CD4-positive, alpha-beta T cell treated with Interleukin-6 at 100 ng/mL for 8 hours (primary cell): ENCODE data around the gene SEC31B.

Experiments used
- DNase-seq: peaks from one replicate; pipeline ENCODE4 v3.0.0-alpha.2; 2020; ENCODE audit warnings: mixed read lengths, low spot score

The SEC31B gene

DNA sequence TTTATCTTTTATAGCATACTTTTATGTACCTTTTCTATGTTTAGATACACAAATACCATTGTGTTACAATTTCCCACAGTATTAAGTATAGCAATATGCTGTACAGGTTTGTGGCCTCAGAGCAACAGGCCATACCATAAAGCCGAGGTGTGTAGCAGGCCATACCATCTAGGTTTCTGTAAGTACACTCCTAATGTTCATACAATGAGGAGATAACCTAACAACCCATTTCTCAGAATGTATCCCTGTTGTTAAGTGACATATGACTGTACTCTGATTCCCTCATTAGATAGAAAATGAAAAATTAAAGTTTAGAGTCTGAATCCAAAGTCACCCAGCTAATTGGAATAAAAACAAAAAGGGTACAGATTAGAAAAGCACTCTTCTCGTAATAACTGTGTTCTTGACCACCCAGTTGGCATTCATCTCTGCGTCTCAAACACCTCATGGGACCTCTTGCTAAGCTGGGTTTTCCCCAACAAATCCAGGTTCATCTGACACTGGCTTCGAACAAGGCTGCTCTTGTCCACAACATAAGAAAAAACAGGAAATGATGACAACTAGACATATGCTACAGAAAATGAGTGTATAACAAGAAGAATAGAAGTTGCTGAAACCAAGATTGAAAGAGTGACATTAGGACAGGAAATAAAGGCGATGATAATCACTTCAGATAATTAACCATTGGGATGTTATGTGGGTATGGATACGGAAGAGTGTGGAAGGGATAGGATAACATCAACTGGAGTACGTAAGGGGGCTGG is 8.6 kb upstream of the SEC31B start:
- peak; percentile 8 for DNase-seq

- DNase-seq = no peak
These were observed 5.0 kb upstream of the SEC31B start for GRCh38 chr10:100524638-100525037.

GRCh38 chr10:100524206-100524605 is 4.5 kb upstream of the SEC31B start:
- DNase-seq = no peak

DNA sequence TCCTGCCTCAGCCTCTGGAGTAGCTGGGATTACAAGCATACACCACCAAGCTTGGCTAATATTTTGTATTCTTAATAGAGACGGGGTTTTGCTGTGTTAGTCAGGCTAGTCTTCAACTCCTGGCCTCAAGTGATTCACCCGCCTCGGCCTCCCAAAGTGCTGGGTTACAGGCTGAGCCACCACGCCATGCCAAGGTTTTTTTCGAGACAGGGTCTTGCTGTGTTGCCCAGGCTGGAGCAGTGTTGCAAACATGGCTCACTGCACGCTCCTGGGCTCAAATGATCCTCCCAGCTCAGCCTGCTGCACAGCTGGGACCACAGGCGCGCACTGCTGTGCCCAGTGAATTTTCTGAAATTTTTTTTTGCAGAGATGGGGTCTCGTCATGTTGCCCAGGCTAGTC is 3.3 kb upstream of the SEC31B start:
- no peak for DNase-seq

DNA sequence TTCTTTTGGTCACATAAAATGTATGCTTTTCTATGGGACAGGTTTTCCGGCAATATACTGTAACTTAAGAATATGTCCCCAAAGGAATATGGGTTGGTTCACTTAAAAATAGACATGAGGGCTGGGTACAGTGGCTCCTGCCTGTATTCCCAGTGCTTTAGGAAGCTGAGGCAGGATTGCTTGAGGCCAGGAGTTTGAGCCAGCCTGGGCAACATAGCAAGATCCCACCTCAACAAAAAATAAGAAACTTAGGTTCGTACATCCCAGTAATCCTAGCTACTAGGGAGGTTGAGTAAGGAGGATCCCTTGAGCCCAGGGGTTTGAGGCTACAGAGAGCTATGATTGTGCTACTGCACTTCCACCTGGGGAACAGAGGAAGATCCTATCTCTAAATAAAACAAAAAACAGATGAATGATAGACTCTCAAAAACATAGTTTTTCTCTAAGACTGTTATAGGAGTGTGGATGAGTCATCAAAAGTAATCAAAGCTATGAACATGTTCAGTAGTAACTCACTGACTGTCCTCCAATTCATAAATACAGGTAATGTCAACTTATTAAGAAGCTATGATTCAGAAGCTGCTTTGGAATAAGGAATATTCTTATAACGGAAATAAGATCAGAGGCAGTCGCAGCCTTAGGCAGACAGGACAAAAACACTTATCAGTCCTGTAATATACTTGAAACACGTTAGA is 2.6 kb upstream of the SEC31B start:
- no peak for DNase-seq

DNA sequence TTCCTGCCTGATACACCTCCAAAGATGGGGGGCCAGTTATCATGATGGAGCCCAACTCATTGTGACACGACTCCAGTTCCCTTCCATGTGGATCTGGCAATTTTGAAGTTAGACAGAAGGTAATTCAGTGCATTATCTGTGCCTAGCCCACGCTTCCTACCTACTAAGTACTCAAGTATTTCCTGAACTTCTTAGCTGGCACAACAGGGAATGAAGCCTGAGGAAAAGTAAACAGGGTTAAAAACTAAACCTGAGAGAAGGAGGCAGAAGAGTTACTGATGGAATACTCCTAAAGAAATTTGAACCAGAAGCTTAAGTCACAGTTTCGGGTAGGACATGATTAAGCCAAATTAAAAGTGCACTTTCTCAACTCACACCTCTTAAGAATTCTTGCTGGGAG is 1.1 kb upstream of the SEC31B start:
- DNase-seq = no peak

- DNase-seq = peak; percentile 52
These were observed 860 bp downstream of the SEC31B start for GRCh38 chr10:100518761-100519241.

GRCh38 chr10:100516847-100517246 is 2.8 kb downstream of the SEC31B start:
- no peak for DNase-seq

- no peak for DNase-seq
These were observed 4.0 kb downstream of the SEC31B start for GRCh38 chr10:100515612-100516011.

- peak; percentile 83 for DNase-seq
These were observed 8.9 kb downstream of the SEC31B start for GRCh38 chr10:100510533-100511308.

- DNase-seq = peak; percentile 64
These were observed 10.3 kb downstream of the SEC31B start for GRCh38 chr10:100509241-100509840.

DNA sequence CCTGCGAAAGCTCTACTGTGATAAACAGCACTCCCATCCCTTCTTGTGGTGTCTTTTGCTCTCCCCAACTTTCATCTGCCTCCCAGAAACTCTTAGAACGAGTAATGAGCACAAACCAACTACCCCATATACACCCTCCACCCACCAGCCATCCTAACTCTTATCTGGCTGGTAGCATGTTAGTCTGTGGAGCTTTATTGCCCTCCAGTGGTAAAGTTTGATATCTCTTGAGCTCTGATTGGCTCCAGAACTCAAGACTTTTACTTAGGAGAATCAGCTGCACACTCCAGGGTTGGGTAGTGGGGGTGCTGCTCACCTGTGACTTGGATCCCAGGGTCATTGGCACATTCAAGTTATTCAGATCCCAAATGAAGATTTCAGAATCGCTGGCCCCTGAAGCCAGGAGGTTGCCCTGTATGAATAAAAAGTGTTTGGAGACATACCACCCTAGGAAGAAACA is 10.9 kb downstream of the SEC31B start:
- DNase-seq = peak; percentile 78

DNA sequence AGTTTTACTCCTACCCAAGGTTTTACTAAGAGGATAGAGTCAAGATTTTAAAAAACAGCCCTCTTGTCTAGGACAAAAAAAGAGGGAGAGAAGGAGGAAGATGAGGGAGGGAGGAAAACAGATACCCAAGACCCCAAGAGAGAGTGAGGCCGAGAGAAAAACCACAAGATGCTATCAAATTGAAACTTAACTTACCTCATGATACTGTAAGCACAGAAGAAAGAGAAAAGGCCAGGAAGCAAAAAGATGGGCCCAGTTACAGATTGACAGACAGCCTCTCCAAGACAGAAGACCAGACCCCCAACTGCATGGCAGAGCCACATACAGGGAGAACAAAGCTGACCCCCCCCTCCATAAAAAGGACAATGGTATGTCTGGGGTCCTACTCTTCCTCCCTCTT is 11.4 kb downstream of the SEC31B start:
- no peak for DNase-seq

DNA sequence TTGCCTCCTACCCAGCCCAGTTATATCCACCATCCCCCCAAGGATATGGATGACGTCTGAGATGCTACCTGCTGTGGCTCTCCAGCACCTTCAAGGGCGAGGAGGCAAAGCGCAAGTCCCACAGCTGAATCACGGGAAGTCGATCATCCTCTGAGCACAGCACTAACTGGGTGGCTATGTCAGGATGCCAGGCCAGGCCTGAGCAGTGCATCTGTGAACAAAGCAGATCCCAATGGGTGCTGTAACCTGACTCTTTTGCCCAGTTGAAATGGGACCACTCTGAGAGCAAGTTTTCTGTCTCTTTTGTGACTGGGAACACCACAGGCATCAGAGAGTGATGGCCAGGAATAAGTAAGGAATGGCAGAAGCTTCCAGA is 12.3 kb downstream of the SEC31B start:
- DNase-seq = no peak

GRCh38 chr10:100506596-100507356 is 12.9 kb downstream of the SEC31B start:
- DNase-seq = no peak

DNA sequence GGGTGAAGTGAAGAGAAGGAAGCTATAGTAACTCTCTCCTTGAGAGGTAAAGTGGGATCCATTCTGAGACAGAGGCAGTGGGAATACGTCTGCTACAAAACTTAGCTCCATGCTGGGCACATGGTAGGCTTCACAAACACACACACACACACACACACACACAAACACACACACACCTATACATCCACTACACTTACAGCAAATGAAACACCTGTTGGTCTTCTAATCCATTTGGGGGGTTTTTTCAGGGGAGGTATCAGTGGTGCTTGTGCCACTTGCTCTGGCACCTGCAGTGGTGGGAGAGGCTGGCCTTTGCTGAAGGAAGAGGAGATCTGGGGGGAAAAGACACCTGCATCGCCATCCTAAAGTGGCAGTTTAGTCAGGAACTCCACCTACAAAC is 14.5 kb downstream of the SEC31B start:
- no peak for DNase-seq

GRCh38 chr10:100504096-100504495 is 15.6 kb downstream of the SEC31B start:
- DNase-seq = no peak

DNA sequence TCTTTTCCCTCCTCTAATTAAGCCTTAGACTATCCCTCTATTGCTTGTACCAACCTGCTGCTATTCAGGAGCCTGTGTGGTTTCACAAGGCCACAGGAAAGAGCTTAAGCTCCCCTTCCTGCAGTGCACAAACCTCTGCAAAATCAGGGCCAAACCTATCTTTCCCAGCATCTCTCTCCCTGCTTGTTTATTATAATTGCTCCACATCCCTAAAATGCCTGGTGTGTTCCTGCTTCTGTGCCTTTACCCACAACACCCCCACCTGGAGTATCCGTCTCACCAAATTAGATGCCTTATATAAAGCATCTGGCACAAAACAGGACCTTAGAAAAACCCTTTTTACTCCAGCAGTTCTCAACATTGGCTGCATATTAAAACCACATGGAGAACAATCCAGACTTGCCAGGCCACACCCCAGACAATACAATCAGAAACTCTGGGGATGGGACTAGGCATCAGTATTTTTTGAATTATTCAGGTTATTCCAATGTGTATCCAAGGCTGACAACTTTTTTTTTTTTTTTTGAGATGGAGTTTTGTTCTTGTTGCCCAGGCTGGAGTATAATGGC is 16.7 kb downstream of the SEC31B start:
- no peak for DNase-seq

GRCh38 chr10:100501423-100501822 is 18.2 kb downstream of the SEC31B start:
- DNase-seq = no peak

DNA sequence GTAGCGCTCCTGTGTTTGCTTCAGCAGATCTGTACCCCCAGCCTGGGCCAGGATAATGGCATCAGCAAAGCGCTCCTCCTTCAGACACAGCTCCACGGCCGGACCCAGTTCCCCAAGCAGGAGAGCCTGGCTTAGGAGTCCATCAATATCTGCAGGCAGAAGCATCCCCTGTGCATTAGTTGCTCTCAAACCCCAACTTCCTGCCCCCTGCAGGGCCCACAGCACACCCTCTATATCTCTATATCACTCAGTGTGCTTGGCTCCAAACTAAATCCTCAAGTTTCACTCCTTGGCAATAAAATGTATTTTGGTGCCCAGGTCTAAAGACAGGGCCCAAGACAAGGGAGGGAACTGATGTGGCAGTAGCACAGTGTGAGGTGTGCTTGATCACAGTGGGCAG is 21.6 kb downstream of the SEC31B start:
- DNase-seq = no peak

DNA sequence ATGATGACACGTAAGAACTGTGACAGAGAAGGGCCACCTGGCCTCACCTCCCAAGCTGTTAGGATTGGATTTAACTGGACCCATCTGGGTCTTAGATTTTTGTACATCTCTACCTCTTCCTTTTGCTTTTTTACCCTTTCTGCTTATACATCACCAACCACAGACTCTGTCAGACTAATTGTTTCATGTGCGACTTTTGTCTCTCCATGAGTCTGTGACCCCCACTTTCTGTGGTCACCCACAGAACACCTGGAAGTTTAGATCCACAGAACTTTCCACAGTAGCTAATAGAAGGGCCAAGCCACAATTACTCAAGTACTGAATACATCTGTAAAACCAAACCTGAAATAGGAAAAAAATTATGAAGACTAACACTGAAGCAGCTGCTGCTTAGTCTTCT is 23.1 kb downstream of the SEC31B start:
- no peak for DNase-seq
